ENCODE data around the gene EIF3I.

EIF3I gene

DNA sequence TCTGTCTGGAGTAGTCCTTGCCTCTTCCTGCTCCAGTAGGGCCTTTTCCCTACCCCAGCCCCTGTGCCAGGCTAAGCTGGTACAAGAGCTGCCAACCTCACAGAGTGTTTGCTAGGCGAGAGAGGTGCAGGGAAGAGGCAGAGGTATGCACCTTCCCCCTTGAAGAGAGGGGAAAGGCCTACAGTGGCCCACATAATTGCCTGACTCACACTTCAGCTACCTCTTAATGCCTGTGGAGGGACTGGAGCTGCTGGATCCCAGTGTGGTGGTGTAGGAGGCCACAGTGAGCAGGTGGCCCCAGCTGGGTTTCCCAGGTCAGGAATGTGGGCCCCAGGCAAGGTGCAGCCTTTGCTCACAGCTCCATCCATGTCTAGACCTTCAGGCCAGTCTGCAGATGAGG is 25.1 kb upstream of the EIF3I start:
- DNase-seq (ENCODE audit: low read depth) = no peak
- H3K4me3 ChIP-seq (ENCODE audit: low read depth, low read length) = no peak overlapping the region

GRCh38 chr1:32197837-32198236 is 24.4 kb upstream of the EIF3I start:
- DNase-seq (ENCODE audit: low read depth) = no peak
- no peak overlapping the region for H3K4me3 ChIP-seq (ENCODE audit: low read depth, low read length)

GRCh38 chr1:32198237-32199042 is 23.8 kb upstream of the EIF3I start:
- H3K4me3 ChIP-seq (ENCODE audit: low read depth, low read length) = no peak overlapping the region
- DNase-seq (ENCODE audit: low read depth) = no peak

GRCh38 chr1:32199043-32199716 is 23.0 kb upstream of the EIF3I start:
- H3K4me3 ChIP-seq (ENCODE audit: low read depth, low read length) = peak overlapping the region; percentile 68
- no peak for DNase-seq (ENCODE audit: low read depth)

GRCh38 chr1:32199717-32200072 is 22.5 kb upstream of the EIF3I start:
- H3K4me3 ChIP-seq (ENCODE audit: low read depth, low read length) = peak overlapping the region; percentile 68
- no peak for DNase-seq (ENCODE audit: low read depth)

GRCh38 chr1:32200226-32201010 is 21.8 kb upstream of the EIF3I start, which contains the start of gene CCDC28B:
CCDC28B (plus strand) TSS chr1:32200595; CDS start chr1:32201936, 1,341 bp downstream.
- DNase-seq (ENCODE audit: low read depth) = peak; percentile 70
- peak within 1 kb of the TSS; percentile 68 for H3K4me3 ChIP-seq (ENCODE audit: low read depth, low read length)

DNA sequence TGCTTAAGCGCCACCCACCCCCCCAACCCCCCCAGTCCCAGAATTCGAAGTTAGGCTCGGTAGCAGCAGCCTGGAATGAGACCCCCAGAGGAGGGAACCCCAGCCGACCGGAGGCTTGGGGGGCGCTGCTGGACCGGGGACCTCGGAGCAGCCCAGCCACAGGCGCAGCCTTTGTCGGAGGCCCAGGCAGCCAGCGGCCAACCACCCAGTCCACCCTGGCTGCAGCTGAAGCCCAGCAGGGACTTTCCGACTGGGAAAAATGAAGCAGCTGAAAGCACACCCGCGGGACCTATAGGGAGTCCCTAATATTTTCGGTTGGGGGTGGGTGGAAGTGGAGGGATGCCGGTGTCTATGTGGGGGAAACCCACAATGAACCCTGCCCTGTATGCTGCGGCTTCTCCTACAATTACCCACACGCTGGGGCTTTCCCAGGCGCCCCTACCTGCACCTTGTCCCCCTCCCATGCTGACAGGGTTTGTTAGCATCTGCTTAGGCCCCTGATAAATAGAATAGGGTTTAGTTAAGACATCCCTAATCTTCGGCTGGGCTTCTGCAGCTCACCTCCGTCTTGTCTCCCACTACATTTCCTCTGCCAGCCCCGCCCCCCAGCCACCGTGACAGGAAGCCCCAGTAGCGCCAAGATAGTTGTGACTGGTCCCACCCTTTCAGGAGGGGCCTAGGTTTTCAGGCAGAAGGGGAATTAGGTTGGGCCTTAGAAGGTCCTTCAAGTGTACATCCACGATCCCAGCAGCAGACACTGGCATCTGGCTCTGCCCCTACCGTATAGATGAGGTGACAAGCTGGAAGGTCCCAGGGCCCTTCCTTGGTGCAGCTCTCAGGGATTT is 21.0 kb upstream of the EIF3I start:
- H3K4me3 ChIP-seq (ENCODE audit: low read depth, low read length) = peak overlapping the region; percentile 68

DNA sequence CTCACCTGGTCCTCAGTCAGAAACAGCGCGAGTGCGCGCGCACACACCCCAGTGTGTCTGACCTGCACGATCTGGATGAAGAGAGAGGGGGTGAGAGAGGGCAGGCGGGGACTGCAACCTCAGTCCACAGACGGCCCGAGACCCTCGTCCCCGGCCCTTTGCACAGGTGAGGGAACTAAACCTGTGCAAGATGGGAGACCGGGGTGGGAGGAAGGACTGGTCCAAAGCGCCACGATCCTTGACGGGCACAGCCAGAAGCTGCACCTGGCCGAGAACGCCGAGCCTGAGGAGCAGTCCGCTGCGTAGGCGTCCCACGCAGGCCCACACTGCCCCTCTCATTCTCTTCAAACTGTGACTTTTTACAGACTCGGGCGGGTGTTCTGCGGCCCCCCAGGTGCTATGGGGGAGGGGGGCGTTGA is 17.3 kb upstream of the EIF3I start:
- DNase-seq (ENCODE audit: low read depth) = no peak
- peak overlapping the region; percentile 81 for H3K4me3 ChIP-seq (ENCODE audit: low read depth, low read length)

More for the DNA sequence above, 21.0 kb upstream of the EIF3I start:
- no peak for DNase-seq (ENCODE audit: low read depth)

DNA sequence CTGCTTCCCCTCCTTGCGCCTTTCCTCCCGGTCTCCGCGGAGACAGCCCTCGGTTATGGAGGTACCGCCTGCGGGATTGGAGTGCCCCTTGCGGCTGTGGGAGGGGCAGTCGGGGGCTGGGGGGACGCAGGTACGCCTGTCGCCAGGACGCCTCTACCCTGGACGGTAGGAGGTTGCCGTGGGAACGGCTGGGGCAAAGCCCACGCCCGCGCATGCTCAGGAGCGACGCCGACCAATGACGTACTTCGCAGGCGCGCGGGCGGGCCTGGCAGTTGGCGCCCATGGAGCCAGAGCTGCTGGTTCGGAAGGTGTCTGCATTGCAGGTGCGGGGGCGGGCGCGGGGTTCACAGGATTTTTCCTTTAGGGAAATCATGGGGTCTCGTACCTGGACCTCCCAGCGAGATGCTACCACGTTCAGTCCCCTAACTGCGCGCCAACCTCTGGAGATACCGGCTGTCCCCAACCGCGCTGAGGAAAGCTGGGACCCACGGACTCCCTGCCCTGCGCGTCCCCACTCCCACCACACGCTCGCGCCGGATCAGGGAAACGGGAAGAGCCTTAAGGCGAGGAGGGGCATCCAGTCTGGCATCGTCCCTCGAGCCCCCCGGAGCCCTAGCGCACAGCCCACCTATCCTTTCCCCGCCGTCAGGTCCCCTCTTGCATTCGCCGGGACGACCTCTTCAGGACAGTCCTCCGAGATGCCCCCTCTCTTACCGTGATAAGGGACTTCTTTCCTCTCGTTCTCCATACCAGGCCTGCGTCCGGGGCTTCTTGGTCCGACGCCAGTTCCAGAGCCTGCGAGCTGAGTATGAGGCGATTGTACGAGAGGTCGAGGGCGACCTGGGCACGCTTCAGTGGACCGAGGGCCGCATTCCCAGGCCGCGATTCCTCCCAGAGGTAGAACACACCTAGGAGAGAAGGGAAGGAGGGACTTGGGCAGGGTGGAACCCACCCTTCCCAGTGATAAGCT is 16.5 kb upstream of the EIF3I start, which contains the start of gene IQCC:
IQCC (plus strand) TSS at position 271 of the 970 bp plus-strand sequence; CDS start at position 282, 11 bp downstream.
- no peak for DNase-seq (ENCODE audit: low read depth)
- peak within 1 kb of the TSS; percentile 81 for H3K4me3 ChIP-seq (ENCODE audit: low read depth, low read length)

DNA sequence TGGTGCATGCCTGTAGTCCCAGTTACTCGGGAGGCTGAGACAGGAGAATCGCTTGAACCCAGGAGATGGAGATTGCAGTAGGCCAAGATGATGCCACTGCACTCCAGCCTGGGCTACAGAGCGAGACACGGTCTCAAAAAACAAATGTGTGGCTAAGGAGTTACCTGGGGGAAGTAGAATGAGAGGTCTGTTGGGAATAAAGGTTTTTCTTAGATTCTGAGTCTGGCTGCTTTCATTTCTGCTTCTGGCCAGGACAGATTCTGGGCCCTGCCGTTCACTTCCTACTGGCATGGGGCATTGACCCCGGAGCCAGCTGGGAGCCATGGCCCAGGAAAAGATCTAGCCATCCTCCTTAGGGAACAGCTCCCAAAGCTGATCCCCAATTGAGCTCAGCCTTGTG is 13.7 kb upstream of the EIF3I start:
- DNase-seq (ENCODE audit: low read depth) = no peak
- H3K4me3 ChIP-seq (ENCODE audit: low read depth, low read length) = no peak overlapping the region

DNA sequence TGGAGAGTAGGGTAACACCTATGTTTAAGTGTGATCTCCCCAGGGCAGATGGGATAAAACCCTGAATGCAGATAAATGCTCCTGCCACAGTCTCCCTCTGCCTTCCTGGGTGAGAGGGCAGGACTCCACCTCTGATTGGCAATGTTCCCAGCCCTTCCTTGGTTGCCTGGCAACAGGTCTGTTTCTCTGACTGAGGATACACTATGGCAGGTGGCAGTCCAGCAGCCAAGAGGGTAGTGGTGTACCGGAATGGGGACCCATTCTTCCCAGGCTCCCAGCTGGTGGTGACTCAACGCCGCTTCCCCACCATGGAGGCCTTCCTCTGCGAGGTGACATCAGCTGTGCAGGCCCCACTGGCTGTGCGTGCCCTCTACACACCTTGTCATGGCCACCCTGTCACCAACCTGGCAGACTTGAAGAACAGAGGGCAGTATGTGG is 13.3 kb upstream of the EIF3I start, which contains the start of gene DCDC2B:
DCDC2B (plus strand) TSS at position 199 of the 438 bp plus-strand sequence; CDS start at position 204, 5 bp downstream.
- no peak for DNase-seq (ENCODE audit: low read depth)
- H3K4me3 ChIP-seq (ENCODE audit: low read depth, low read length) = no peak within 1 kb of the TSS

DNA sequence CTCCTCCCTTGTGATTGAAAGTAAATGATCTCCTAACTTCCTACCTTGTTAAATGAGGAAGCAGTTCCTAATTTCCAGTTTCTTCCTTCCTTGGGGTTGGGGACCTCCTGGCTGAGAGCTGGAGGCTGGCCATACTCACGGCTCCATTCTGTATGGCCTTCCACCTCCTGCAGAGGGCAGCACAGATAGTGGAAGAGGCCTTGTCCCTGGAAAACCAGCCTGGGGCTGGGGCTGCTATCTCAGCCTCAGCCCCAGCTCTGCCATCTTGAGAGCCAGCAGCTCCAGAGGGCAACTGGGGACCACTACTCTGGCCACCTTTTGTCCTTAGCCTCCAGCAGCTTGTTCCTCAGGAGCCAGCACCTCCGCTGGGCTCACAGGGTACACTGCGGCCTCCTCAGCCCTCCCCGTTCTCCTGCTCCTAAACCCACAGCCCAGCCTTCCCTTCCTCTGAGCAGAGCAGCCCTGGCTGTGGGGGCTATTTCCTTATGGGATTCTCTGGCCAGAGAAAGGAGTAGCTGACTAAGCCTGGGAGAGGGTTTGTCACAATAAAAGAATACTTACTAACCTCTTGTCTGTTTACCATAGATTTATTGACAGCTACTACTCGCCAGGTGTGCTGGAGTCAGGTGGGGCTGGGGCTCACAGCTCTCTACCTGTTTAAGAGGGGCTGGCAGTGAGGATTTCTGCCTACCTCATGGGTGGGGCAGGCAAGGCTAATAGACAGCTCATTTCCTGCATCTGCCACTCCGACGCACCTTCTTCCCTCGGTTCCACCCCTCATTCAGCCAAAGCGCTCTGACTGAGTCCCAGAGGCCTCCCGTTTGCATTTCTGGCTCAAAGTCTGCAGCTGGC is 6.4 kb upstream of the EIF3I start:
- DNase-seq (ENCODE audit: low read depth) = no peak
- H3K4me3 ChIP-seq (ENCODE audit: low read depth, low read length) = no peak overlapping the region

GRCh38 chr1:32216566-32216965 is 5.6 kb upstream of the EIF3I start:
- no peak for DNase-seq (ENCODE audit: low read depth)
- no peak overlapping the region for H3K4me3 ChIP-seq (ENCODE audit: low read depth, low read length)

- DNase-seq (ENCODE audit: low read depth) = no peak
- H3K4me3 ChIP-seq (ENCODE audit: low read depth, low read length) = no peak overlapping the region
These were observed 3.2 kb upstream of the EIF3I start for GRCh38 chr1:32219022-32219421.

- peak overlapping the region; percentile 83 for H3K4me3 ChIP-seq (ENCODE audit: low read depth, low read length)
- no peak for DNase-seq (ENCODE audit: low read depth)
These were observed 1.2 kb upstream of the EIF3I start for GRCh38 chr1:32220746-32221580.

- H3K4me3 ChIP-seq (ENCODE audit: low read depth, low read length) = peak overlapping the region; percentile 83
- no peak for DNase-seq (ENCODE audit: low read depth)
These were observed 627 bp upstream of the EIF3I start for GRCh38 chr1:32221581-32221979.
